GM12878 (cell line): ENCODE measurements around the gene PYGB. TPM values are rescaled to one million over a fixed set of nuclear protein-coding genes. Genes with fewer than 3 reads are reported as not detected.

Source experiments
- ATAC-seq: fragments of 200-7000 bp; cut with Tn5 transposase; 3 replicates; pipeline ENCODE4 v1.9.1; 2020; ENCODE audit warnings: mild to moderate bottlenecking, moderate library complexity
- BruUV-seq: library from RNA; stranded (reverse); fragments of 400-500 nt; replicated peaks from 2 replicates; lab custom pipeline; 2021; lab: Mats Ljungman, UMichigan
- CTCF ChIA-PET: fragments of 300-600 bp; sonication (Branson Sonifier 250); formaldehyde crosslinking; extraction: SDS; loops from one replicate; lab custom pipeline; 2021; ENCODE audit warnings: inconsistent platforms; lab: Yijun Ruan, JAX
- POLR2A ChIA-PET: fragments of 350-600 bp; formaldehyde crosslinking; extraction: SDS; loops from one replicate; lab custom pipeline; 2021; ENCODE audit warnings: inconsistent platforms; lab: Charles Lee
- RAD21 ChIA-PET: fragments of 300-600 bp; sonication (Branson Sonifier 250); formaldehyde crosslinking; loops from one replicate; lab custom pipeline; 2023; ENCODE audit warnings: antibody characterized with exemption; ENCODE audit not compliant: unreplicated experiment; lab: Charles Lee
- SMC1A ChIA-PET: fragments of 300-600 bp; sonication (Branson Sonifier 250); formaldehyde crosslinking; loops from one replicate; lab custom pipeline; 2023; ENCODE audit not compliant: unreplicated experiment, uncharacterized antibody; lab: Charles Lee
- DNase-seq: peaks from one replicate; pipeline ENCODE4 v3.0.0-alpha.2; 2011; ENCODE audit warnings: low read depth, low spot score
- FAIRE-seq: peaks from 3 replicates; lab custom pipeline; 2011; peaks lifted over from hg19 to GRCh38; lab: Jason Lieb, UNC
- H2AFZ ChIP-seq: 2 replicates; pipeline ENCODE4 v1.6.0; 2011; ENCODE audit warnings: low read depth, low read length, control low read depth; ENCODE audit not compliant: control insufficient read depth
- H3K27ac ChIP-seq: 2 replicates; pipeline ENCODE4 v1.5.1; 2011; ENCODE audit warnings: control low read depth; ENCODE audit not compliant: control insufficient read depth, insufficient read depth
- H3K27me3 ChIP-seq, 2 experiments: replicated peaks in 1 of 2; 2 replicates each; pipeline versions ENCODE4 v1.6.0 to v1.6.1; 2011; ENCODE audit warnings: low read length in 1 of 2; ENCODE audit not compliant: control insufficient read depth in 2 of 2, insufficient read depth in 2 of 2
- H3K36me3 ChIP-seq, 2 experiments: 2 replicates each; pipeline ENCODE4 v1.5.1; 2011; ENCODE audit warnings: low read length in 1 of 2; ENCODE audit not compliant: control insufficient read depth in 2 of 2, insufficient read depth in 2 of 2
- H3K4me1 ChIP-seq: 2 replicates; pipeline ENCODE4 v1.6.1; 2011; ENCODE audit warnings: mild to moderate bottlenecking, low read length, moderate library complexity, mixed read lengths; ENCODE audit not compliant: control insufficient read depth, insufficient read depth
- H3K4me2 ChIP-seq: 2 replicates; pipeline ENCODE4 v1.6.0; 2011; ENCODE audit warnings: control low read depth; ENCODE audit not compliant: control insufficient read depth, insufficient read depth
- H3K4me3 ChIP-seq: fragments of 200-600 bp; sonication (generic); 2 replicates; pipeline ENCODE4 v1.5.1; 2016
- H3K79me2 ChIP-seq: 2 replicates; pipeline ENCODE4 v1.6.0; 2011; ENCODE audit warnings: low read length; ENCODE audit not compliant: control insufficient read depth, insufficient read depth
- H3K9ac ChIP-seq: 2 replicates; pipeline ENCODE4 v1.8.0; 2011; ENCODE audit warnings: low read length, control low read depth, mixed read lengths; ENCODE audit not compliant: control insufficient read depth, insufficient read depth
- H3K9me3 ChIP-seq: replicated peaks from 3 replicates; pipeline ENCODE4 v1.5.1; 2011; ENCODE audit warnings: mild to moderate bottlenecking, low read length; ENCODE audit not compliant: control insufficient read depth, insufficient read depth
- H4K20me1 ChIP-seq: 2 replicates; pipeline ENCODE4 v1.6.0; 2011; ENCODE audit not compliant: control insufficient read depth, insufficient read depth
- MXI1 ChIP-seq: fragments of 150-350 bp; IDR thresholded peaks from 2 replicates; pipeline ENCODE4 v1.6.1; 2011; ENCODE audit warnings: low read depth, mild to moderate bottlenecking, inconsistent platforms, low read length, improper control_type of control experiment
- NFXL1 ChIP-seq: fragments of 450-650 bp; IDR thresholded peaks from 2 replicates; pipeline ENCODE4 v1.6.1; 2017; ENCODE audit warnings: antibody characterized with exemption, mild to moderate bottlenecking, borderline replicate concordance
- REST ChIP-seq: IDR thresholded peaks from 2 replicates; pipeline ENCODE4 v1.6.1; 2012; ENCODE audit warnings: mild to moderate bottlenecking, low read depth, low read length
- SMARCA5 ChIP-seq: fragments of 450-650 bp; IDR thresholded peaks from 2 replicates; pipeline ENCODE4 v1.6.1; 2017; ENCODE audit warnings: mild to moderate bottlenecking
- TCF12 ChIP-seq: IDR thresholded peaks from 2 replicates; pipeline ENCODE4 v1.6.1; 2011; ENCODE audit warnings: low read depth, mild to moderate bottlenecking, low read length
- ZNF622 ChIP-seq: fragments of 450-650 bp; IDR thresholded peaks from 2 replicates; pipeline ENCODE4 v1.6.1; 2017; ENCODE audit warnings: mild to moderate bottlenecking, inconsistent platforms
- WGBS: methylation state at CpG from one replicate; pipeline ENCODE4 v1.1.6; 2016; ENCODE audit warnings: low lambda C conversion rate; ENCODE audit not compliant: insufficient replicate concordance, insufficient coverage; ENCODE audit errors: missing lambda C conversion rate; 5-methylcytosine and 5-hydroxymethylcytosine counted together
- in situ Hi-C: fragments of 300-500 bp; cut with MboI; formaldehyde crosslinking; loops from 9 replicates; pipeline ENCODE4 v1.14.3; 2018; ENCODE audit warnings: mixed read lengths
- intact Hi-C: fragments of 100-400 bp; cut with micrococcal nuclease; formaldehyde crosslinking; loops from one replicate; pipeline ENCODE4 v1.14.2; 2022; ENCODE audit not compliant: unreplicated experiment
- polyA plus RNA-seq, 11 experiments: library from polyadenylated mRNA; depleted of rRNA in 4 of 11; unstranded in 6 of 11; stranded (reverse) in 5 of 11; fragments of >200 nt; fragmentation: Nextera tagmentation in 4 of 11; fragmentation: Illumina TruSeq in 1 of 11; extraction: Ambion mirVana in 4 of 11; extraction: Trizol in 1 of 11; gene quantifications; 1 replicate in 1 of 11; 2 replicates in 10 of 11; pipeline versions ENCODE4 v1.2.1 to v1.2.3, GENCODE V29; 2011 to 2016; ENCODE audit warnings: inconsistent platforms in 2 of 11, missing spikeins in 2 of 11, low read depth in 1 of 11
- total RNA-seq, 4 experiments: library from RNA; depleted of rRNA in 3 of 4; stranded (reverse); fragments of >200 nt in 3 of 4; fragmentation: Illumina TruSeq in 1 of 4; extraction: Trizol in 1 of 4; gene quantifications; 2 replicates each; pipeline versions ENCODE4 v1.2.1 to v1.2.3, GENCODE V29; 2013 to 2021
- TF ChIP-seq, protein P1 (sequence below): fragments of 450-650 bp; conservative IDR thresholded peaks from 2 replicates; pipeline ENCODE4 v1.6.1; 2017; ENCODE audit warnings: mild to moderate bottlenecking, moderate library complexity

PYGB gene
- total and polyA plus RNA-seq, 10 of the 15 experiments (the other 5 are each of a cell fraction or from before 2014, with no cell fraction given), result 0.34 to 33.5 (median 21.8) TPM

DNA sequence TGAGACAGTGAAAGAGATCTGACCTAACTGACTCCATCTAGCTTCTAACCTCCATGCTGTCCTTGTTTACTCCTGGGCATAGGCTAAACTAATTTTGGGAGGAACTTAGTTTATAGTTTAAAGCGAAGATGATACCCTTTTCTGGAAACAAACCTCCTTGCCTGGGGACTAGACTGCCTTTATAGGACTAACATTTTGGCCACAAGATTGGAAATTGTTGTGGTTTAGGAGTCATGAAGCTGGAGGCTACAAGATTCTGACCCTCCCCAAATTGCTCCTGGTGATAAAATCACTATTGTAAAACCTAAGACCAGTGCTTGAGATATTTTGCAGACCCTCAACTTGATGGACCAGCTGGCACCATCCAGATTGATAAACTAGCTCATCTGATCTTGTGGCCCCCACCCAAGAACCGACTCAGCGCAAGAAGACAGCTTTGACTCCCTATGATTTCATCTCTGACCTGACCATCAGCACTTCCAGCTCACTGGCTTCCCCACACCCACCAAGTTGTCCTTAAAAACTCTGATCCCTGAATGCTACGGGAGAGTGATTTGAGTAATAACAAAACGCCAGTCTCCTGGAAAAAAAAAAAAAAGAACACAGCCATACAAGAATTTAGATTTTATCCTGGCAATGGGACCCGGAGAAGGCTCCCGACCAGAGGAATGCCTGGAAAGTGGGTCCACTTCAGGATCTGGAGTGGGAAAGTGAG, 79.8 kb downstream of the PYGB start:
- RAD21 ChIA-PET, result interaction anchor here (0.7 kb wide), 1 partner anchor 9 kb away, joined by 3 read pairs; no protein-coding TSS in a partner anchor
- no peak for ATAC-seq
- Histone ChIP-seq H3K27ac (no peak overlapping the region), H3K9ac (no peak overlapping the region), H4K20me1 (no peaks in the 10 kb centered on the region), H3K4me2 (no peak overlapping the region), H3K4me1 (peaks cover 10% of the 10 kb centered on the region)
- FAIRE-seq, result no peak
- POLR2A ChIA-PET, result interaction anchor here (0.6 kb wide), 1 partner anchor 175 kb away, joined by 6 read pairs; no protein-coding TSS in a partner anchor
- 96% methylated on average over 7 of the region's 7 CpGs for WGBS
- CTCF ChIA-PET, result no interaction called here
- TF ChIP-seq SMARCA5 (no peak), REST (no peak), TCF12 (no peak), MXI1 (no peak), ZNF622 (no peak), NFXL1 (no peak)
- TF ChIP-seq, protein P1, sequence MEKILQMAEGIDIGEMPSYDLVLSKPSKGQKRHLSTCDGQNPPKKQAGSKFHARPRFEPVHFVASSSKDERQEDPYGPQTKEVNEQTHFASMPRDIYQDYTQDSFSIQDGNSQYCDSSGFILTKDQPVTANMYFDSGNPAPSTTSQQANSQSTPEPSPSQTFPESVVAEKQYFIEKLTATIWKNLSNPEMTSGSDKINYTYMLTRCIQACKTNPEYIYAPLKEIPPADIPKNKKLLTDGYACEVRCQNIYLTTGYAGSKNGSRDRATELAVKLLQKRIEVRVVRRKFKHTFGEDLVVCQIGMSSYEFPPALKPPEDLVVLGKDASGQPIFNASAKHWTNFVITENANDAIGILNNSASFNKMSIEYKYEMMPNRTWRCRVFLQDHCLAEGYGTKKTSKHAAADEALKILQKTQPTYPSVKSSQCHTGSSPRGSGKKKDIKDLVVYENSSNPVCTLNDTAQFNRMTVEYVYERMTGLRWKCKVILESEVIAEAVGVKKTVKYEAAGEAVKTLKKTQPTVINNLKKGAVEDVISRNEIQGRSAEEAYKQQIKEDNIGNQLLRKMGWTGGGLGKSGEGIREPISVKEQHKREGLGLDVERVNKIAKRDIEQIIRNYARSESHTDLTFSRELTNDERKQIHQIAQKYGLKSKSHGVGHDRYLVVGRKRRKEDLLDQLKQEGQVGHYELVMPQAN, result no peak
- TF ChIP-seq, all 136 proteins: peak for 0
- H3K36me3 ChIP-seq, result peaks cover 0 to 3% of the 10 kb centered on the region in 2 experiments
- no peak for DNase-seq
- SMC1A ChIA-PET, result no interaction called here
- no TSS peak for BruUV-seq
- H2AFZ ChIP-seq, result no peak overlapping the region
- peaks cover 4% of the 10 kb centered on the region for H3K79me2 ChIP-seq
- intact Hi-C loops (no loop called here), in situ Hi-C loops (no loop called here)
- no peaks in the 10 kb centered on the region for H3K9me3 ChIP-seq
- H3K4me3 ChIP-seq, result no peak overlapping the region
- H3K27me3 ChIP-seq, result no peaks in the 10 kb centered on the region
